ENCODE measurements around the gene DPH1.

The DPH1 gene

DNA sequence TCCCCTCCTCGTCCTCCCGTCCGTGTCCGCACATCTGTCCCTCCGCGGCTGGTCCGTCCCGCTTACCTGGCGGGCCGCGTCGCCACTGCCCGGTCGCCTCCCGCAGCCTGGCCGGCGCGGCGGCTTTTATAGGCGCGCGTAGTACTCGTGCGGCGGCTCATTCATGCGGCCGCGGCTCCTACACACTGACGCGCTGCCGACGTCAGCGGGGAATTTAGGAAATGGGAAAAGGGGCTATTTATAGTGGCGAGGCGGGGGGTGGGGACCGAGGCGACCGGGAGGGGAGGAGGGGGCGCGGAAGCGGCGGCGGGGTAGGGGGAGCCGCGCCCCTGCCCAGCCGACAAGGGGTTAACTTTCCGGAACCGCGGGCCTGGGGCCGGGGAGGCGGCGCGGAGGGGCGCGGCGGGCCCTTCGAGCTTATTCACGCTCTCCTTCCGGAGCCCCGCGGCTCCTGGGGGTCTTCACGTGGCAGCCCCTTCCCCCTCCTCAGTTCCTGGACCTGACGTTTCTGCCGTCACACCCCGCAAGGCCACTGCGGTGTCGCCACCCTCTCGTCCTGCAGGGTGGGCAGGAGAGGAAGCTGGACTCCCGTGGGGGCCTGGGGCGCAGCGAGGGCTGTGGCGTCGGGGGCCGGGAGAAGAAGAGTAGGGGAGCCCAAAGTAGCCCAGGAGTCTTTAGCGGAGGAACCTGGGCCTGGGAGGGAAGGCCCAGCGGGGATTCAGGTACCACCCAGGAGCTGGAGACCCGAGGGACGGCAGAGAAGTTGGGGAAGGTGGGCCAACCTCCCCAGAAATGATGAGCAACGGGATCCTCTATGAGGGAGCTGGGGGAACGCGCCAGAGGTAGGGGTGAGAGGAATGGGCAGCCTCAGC lies 21.3 kb downstream of the DPH1 start:
- DNase-seq = no peak

- no peak for DNase-seq
Measured at GRCh38 chr17:2051933-2052559, 22.1 kb downstream of the DPH1 start.

GRCh38 chr17:2053380-2054261 lies 23.7 kb downstream of the DPH1 start:
- DNase-seq = no peak

GRCh38 chr17:2054262-2054511 lies 24.2 kb downstream of the DPH1 start:
- no peak for DNase-seq

DNA sequence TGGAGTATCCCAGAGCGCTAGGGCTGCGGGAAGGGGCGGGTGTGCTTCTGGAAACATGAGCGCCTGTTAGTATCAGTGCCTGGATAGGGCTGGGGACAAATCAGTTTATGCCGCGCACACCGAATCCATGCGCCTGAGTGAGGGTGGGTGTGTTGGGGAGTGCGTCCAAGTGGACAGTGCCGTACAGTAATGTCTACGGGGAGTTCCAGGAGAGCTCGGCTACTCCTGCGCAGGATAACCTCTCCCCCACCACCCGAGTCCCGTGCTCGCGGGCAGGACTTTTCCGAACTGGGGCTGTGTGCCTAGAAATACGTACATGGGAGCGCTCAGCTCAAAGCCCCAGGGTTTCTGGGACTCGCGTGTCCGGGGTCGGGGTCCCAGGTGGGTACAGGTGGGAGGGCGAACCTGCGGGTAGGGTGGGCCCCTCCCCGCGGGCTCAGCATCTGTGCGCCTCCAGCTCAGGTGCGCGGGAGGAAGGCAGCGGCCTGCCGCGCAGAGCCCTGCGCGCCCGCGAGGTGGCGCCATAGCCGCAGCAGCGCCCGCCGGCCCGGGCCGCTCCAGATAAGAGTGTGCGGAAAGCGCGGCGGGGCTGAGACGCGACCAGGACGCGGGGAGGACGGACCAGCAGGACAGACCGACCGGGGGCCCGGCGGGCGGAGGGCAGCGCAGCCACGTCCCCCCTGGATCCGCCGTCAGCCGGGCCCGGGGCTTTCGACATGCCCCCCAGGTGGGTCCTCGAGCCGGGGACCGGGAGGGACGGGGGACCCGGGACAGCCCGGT lies 24.7 kb downstream of the DPH1 start, which contains the start of gene HIC1:
TSS of gene HIC1 (plus strand) at position 592 of the 780 bp plus-strand sequence. CDS start 1,588 bp downstream, outside the sequence.
- DNase-seq = no peak

- DNase-seq = no peak
Measured at GRCh38 chr17:2055292-2056205, 25.6 kb downstream of the DPH1 start.

- no peak for DNase-seq
Measured at GRCh38 chr17:2056206-2057174, 26.5 kb downstream of the DPH1 start.

GRCh38 chr17:2057175-2057759 lies 27.3 kb downstream of the DPH1 start:
- no peak for DNase-seq

- no peak for DNase-seq
Measured at GRCh38 chr17:2057760-2058585, 28.0 kb downstream of the DPH1 start.

DNA sequence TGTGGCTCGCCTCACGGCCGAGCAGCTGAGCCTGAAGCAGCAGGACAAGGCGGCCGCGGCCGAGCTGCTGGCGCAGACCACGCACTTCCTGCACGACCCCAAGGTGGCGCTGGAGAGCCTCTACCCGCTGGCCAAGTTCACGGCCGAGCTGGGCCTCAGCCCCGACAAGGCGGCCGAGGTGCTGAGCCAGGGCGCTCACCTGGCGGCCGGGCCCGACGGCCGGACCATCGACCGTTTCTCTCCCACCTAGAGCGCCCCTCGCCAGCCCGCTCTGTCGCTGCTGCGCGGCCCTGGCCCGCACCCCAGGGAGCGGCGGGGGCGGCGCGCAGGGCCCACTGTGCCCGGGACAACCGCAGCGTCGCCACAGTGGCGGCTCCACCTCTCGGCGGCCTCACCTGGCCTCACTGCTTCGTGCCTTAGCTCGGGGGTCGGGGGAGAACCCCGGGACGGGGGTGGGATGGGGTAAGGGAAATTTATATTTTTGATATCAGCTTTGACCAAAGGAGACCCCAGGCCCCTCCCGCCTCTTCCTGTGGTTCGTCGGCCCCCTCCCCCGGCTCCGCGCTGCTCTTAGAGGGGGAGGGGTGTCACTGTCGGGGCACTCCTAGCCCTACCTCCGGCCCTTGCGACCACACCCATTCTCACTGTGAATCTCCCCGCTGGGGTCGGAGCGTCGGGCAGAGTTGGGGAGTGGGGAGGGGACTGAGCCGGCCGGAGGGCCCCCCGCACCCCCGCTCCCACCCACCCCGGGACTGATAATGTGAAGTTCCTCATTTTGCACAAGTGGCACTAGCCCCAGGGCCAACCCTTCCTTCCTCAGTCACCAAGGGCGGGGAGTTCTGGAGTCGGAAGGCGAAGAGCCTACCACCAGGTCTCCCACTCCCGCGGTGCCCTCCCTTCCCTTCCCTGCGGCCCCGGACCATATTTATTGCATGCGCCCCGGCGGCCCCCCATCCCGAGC lies 28.9 kb downstream of the DPH1 start:
- DNase-seq = no peak

GRCh38 chr17:2059547-2060384 lies 29.8 kb downstream of the DPH1 start:
- no peak for DNase-seq

GRCh38 chr17:2060385-2060658 lies 30.4 kb downstream of the DPH1 start:
- DNase-seq = no peak

- DNase-seq = no peak
Measured at GRCh38 chr17:2060681-2061440, 30.9 kb downstream of the DPH1 start.

DNA sequence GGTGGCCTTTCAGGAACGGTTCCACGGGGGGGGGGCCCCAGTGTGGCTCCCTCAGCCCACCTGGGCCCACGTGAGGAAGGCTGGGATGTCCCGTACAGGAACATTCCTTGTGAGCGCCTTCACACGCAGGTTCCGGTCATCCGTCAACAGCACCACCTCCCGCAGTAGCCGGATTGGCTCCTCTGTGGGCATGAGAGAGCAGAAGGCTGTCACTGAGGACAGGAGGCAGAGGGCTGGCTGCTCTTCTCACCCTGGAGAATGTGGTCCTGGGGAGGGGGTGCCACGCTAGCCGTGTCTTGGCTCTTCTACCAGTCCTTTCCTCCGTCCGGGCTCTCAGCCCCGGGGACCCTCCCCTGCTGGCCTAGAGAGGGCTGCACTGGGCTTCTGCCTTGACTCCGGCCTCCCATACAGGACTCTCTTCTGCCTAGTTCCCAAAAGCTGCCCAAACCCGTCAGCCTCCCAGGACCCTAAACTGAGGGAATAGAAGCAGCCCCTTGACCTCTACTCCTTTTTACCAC lies 31.5 kb downstream of the DPH1 start:
- DNase-seq = no peak

GRCh38 chr17:2062571-2063183 lies 32.7 kb downstream of the DPH1 start:
- no peak for DNase-seq
